Endothelial cell of umbilical vein (primary cell): ENCODE data around the gene SBSN. TPM values are rescaled to one million over a fixed set of nuclear protein-coding genes. Genes with fewer than 3 reads are reported as not detected.

Experiments
- BruUV-seq: library from RNA; stranded (reverse); fragments of 400-500 nt; replicated peaks from 2 replicates; lab custom pipeline; 2021; lab: Mats Ljungman, UMichigan
- CTCF ChIA-PET: fragments of 300-600, 350-600 bp; sonication (Branson Sonifier 250); formaldehyde crosslinking; loops from one replicate; lab custom pipeline; 2021; ENCODE audit warnings: antibody characterized with exemption, inconsistent platforms; lab: Charles Lee
- POLR2A ChIA-PET: fragments of 300-600, 350-600 bp; sonication (Branson Sonifier 250); formaldehyde crosslinking; loops from one replicate; lab custom pipeline; 2021; ENCODE audit warnings: antibody characterized with exemption, inconsistent platforms; lab: Charles Lee
- DNase-seq: peaks from one replicate; pipeline ENCODE4 v3.0.0-alpha.2; 2011; ENCODE audit warnings: low read depth, low spot score
- FAIRE-seq: peaks from 2 replicates; lab custom pipeline; 2011; peaks lifted over from hg19 to GRCh38; lab: Jason Lieb, UNC
- H2AFZ ChIP-seq: 2 replicates; pipeline ENCODE4 v1.6.0; 2012; ENCODE audit warnings: low read depth, low read length, control low read depth, inconsistent platforms
- H3K27ac ChIP-seq: 2 replicates; pipeline ENCODE4 v1.5.1; 2011; ENCODE audit warnings: low read depth, mild to moderate bottlenecking, control low read depth, low read length, moderate library complexity; ENCODE audit not compliant: insufficient read depth
- H3K27me3 ChIP-seq, 2 experiments: 2 replicates each; pipeline versions ENCODE4 v1.6.0 to v1.6.1; 2011; ENCODE audit warnings: low read length in 2 of 2, mixed read lengths in 1 of 2; ENCODE audit not compliant: control insufficient read depth in 2 of 2, insufficient read depth in 2 of 2
- H3K36me3 ChIP-seq, 2 experiments: 2 replicates in 1 of 2; 3 replicates in 1 of 2; pipeline ENCODE4 v1.5.1; 2011; ENCODE audit warnings: low read length in 2 of 2, mild to moderate bottlenecking in 1 of 2, moderate library complexity in 1 of 2; ENCODE audit not compliant: control insufficient read depth in 2 of 2, insufficient read depth in 2 of 2; ENCODE audit errors: extremely low read depth in 1 of 2
- H3K4me1 ChIP-seq: 3 replicates; pipeline ENCODE4 v1.5.1; 2011; ENCODE audit warnings: mild to moderate bottlenecking, low read length; ENCODE audit not compliant: control insufficient read depth, insufficient read depth; ENCODE audit errors: extremely low read depth
- H3K4me2 ChIP-seq: 2 replicates; pipeline ENCODE4 v1.6.1; 2011; ENCODE audit warnings: low read length, control low read depth, mixed read lengths; ENCODE audit not compliant: insufficient read depth
- H3K4me3 ChIP-seq, 3 experiments: fragments of 200-600 bp in 1 of 3; sonication (generic), shearing (Covaris generic) in 1 of 3; replicated peaks in 1 of 3; 2 replicates each; pipeline ENCODE4 v1.5.1; 2011 to 2016; ENCODE audit warnings: control low read depth in 3 of 3, low read length in 3 of 3, mild to moderate bottlenecking in 2 of 3, inconsistent platforms in 1 of 3, low read depth in 1 of 3, moderate library complexity in 1 of 3; ENCODE audit not compliant: insufficient read depth in 1 of 3
- H3K79me2 ChIP-seq: 2 replicates; pipeline ENCODE4 v1.6.0; 2012; ENCODE audit warnings: low read length, inconsistent platforms; ENCODE audit not compliant: control insufficient read depth, insufficient read depth
- H3K9ac ChIP-seq: replicated peaks from 2 replicates; pipeline ENCODE3; 2011; ENCODE audit warnings: low read length, control low read depth; ENCODE audit not compliant: insufficient read depth; ENCODE audit errors: extremely low read depth
- H3K9me1 ChIP-seq: replicated peaks from 3 replicates; pipeline ENCODE4 v1.6.0; 2011; ENCODE audit warnings: mild to moderate bottlenecking, low read length; ENCODE audit not compliant: control insufficient read depth, insufficient read depth; ENCODE audit errors: extremely low read depth
- H3K9me3 ChIP-seq: replicated peaks from 2 replicates; pipeline ENCODE4 v1.5.1; 2012; ENCODE audit warnings: low read length, inconsistent platforms; ENCODE audit not compliant: control insufficient read depth, insufficient read depth
- H4K20me1 ChIP-seq: replicated peaks from 2 replicates; pipeline ENCODE3; 2011; ENCODE audit warnings: mild to moderate bottlenecking, low read length; ENCODE audit not compliant: control insufficient read depth, insufficient read depth; ENCODE audit errors: extremely low read depth
- EZH2 ChIP-seq: IDR thresholded peaks from 2 replicates; pipeline ENCODE4 v1.6.1; 2012; ENCODE audit warnings: borderline replicate concordance, low read depth, mild to moderate bottlenecking, moderate library complexity, low read length, inconsistent platforms; ENCODE audit not compliant: severe bottlenecking
- FOS ChIP-seq: IDR thresholded peaks from 2 replicates; pipeline ENCODE4 v1.6.1; 2011; ENCODE audit warnings: mild to moderate bottlenecking, low read length, moderate library complexity, borderline replicate concordance; ENCODE audit not compliant: insufficient read depth
- GATA2 ChIP-seq: IDR thresholded peaks from 2 replicates; pipeline ENCODE4 v1.7.0; 2011; ENCODE audit warnings: low read depth, mild to moderate bottlenecking, moderate library complexity, mixed read lengths, low read length; ENCODE audit not compliant: insufficient read length, insufficient read depth
- JUN ChIP-seq: IDR thresholded peaks from 2 replicates; pipeline ENCODE4 v1.6.1; 2011; ENCODE audit warnings: borderline replicate concordance, low read depth; ENCODE audit not compliant: insufficient read length, insufficient read depth
- MAX ChIP-seq: IDR thresholded peaks from 2 replicates; pipeline ENCODE4 v1.6.1; 2011; ENCODE audit not compliant: insufficient read depth, insufficient read length
- POLR2A ChIP-seq: IDR thresholded peaks from 2 replicates; pipeline ENCODE4 v1.6.1; 2012; ENCODE audit warnings: low read depth, mild to moderate bottlenecking, control low read depth, low read length
- POLR2AphosphoS5 ChIP-seq: IDR thresholded peaks from 2 replicates; pipeline ENCODE4 v1.6.1; 2012; ENCODE audit warnings: low read depth, mild to moderate bottlenecking, control low read depth, low read length, moderate library complexity; ENCODE audit not compliant: insufficient read depth
- dilution Hi-C: fragments of 300-500 bp; cut with MboI; formaldehyde crosslinking; loops from one replicate; pipeline ENCODE4 v1.15.0; 2019; ENCODE audit warnings: low sequenced_read_pairs; ENCODE audit not compliant: extremely low pct_ligation_motif_present
- intact Hi-C: fragments of 100-400 bp; cut with micrococcal nuclease; formaldehyde crosslinking; loops from one replicate; pipeline ENCODE4 v1.10.0; 2022
- polyA plus RNA-seq, 4 experiments: library from polyadenylated mRNA; depleted of rRNA in 3 of 4; stranded (reverse) in 3 of 4; unstranded in 1 of 4; fragments of >200 nt; gene quantifications; 2 replicates each; pipeline versions ENCODE4 v1.2.1 to v1.2.3, GENCODE V29; 2011 to 2012; ENCODE audit warnings: missing spikeins in 1 of 4
- total RNA-seq: library from RNA; stranded (reverse); gene quantifications from 2 replicates; pipeline ENCODE4 v1.2.3, GENCODE V29; 2021
- TF ChIP-seq, protein P1 (sequence below), 2 donors: IDR thresholded peaks; 1 replicate in 1 of 2; 2 replicates in 1 of 2; pipeline ENCODE4 v1.5.1; 2011; ENCODE audit warnings: low read length in 2 of 2, mild to moderate bottlenecking in 2 of 2, moderate library complexity in 2 of 2, control low read depth in 1 of 2, inconsistent platforms in 1 of 2, low read depth in 1 of 2; ENCODE audit not compliant: insufficient read depth in 1 of 2; ENCODE audit errors: extremely low read depth in 1 of 2

SBSN gene
- total and polyA plus RNA-seq, 2 donors (not counting 3 experiments of a cell fraction or from before 2014, with no cell fraction given): not detected

DNA sequence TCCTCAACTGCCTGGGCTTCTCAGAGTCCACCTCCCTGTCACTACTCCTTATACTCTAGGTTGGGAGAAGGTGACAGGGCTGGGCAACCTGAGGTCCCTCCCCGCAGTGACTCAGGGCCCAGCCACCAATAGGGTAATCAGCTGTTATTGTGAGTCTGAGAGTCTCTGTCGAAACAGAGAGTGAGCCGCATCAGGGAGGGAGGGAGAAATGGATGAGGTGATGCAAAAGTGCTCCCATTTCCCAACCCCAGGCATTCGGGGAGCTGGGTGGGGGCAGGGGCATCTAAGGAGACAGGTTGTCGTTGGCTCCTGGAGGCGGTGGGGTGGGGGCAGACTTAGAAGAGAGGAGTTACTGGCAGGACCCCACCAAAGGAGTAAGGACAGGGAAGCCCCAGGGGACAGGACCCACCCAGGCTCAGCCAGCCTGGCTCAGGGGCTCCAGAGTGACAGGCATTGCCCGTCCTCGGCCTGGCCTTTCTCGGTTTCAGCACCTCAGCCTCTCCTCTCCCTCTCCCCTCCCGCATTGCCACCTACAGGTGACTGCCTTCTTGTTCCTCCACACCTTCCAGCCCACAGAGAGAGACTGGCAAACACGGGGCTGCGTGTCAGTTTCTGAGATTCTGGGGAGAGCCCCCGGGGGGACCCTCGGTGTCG, 14.4 kb downstream of the SBSN start, which contains the start of gene DMKN:
TSS of gene DMKN (minus strand) at position 22 of the 654 bp plus-strand sequence. CDS start 174 bp downstream, outside the sequence.
- H3K9me1 ChIP-seq: no peaks in the 10 kb centered on the region
- BruUV-seq: no TSS peak
- peaks cover 26 to 30% of the 10 kb centered on the region in 2 experiments for H3K27me3 ChIP-seq
- CTCF ChIA-PET: no interaction called here
- FAIRE-seq (no peak), DNase-seq (no peak)
- dilution Hi-C loops: no loop called here
- no peaks in the 10 kb centered on the region for H3K79me2 ChIP-seq
- H3K9ac ChIP-seq: no peak within 1 kb of the TSS
- H3K9me3 ChIP-seq: no peaks in the 10 kb centered on the region
- H3K4me3 ChIP-seq: no peak within 1 kb of the TSS
- POLR2A ChIA-PET: no interaction called here
- H3K4me1 ChIP-seq: no peaks in the 10 kb centered on the region
- H3K27ac ChIP-seq: no peak within 1 kb of the TSS
- H2AFZ ChIP-seq: no peak within 1 kb of the TSS
- TF ChIP-seq JUN: no peak
- TF ChIP-seq, protein P1, sequence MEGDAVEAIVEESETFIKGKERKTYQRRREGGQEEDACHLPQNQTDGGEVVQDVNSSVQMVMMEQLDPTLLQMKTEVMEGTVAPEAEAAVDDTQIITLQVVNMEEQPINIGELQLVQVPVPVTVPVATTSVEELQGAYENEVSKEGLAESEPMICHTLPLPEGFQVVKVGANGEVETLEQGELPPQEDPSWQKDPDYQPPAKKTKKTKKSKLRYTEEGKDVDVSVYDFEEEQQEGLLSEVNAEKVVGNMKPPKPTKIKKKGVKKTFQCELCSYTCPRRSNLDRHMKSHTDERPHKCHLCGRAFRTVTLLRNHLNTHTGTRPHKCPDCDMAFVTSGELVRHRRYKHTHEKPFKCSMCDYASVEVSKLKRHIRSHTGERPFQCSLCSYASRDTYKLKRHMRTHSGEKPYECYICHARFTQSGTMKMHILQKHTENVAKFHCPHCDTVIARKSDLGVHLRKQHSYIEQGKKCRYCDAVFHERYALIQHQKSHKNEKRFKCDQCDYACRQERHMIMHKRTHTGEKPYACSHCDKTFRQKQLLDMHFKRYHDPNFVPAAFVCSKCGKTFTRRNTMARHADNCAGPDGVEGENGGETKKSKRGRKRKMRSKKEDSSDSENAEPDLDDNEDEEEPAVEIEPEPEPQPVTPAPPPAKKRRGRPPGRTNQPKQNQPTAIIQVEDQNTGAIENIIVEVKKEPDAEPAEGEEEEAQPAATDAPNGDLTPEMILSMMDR (IDR thresholded peaks at IDR 0.05; ENCODE audit: extremely low read depth in 1 of 2, insufficient read depth in 1 of 2, low read depth in 1 of 2, low read length in 2 of 2): no peak
- no peak for TF ChIP-seq GATA2
- TF ChIP-seq EZH2: no peak
- no peak for TF ChIP-seq POLR2AphosphoS5
- TF ChIP-seq MAX: no peak
- TF ChIP-seq FOS: no peak
- TF ChIP-seq POLR2A: no peak
- no peaks in the 10 kb centered on the region for H3K36me3 ChIP-seq
- intact Hi-C loops: no loop called here
- H4K20me1 ChIP-seq: no peaks in the 10 kb centered on the region
- H3K4me2 ChIP-seq: no peak within 1 kb of the TSS
